Activated CD8-positive, alpha-beta memory T cell treated with anti-CD3 and anti-CD28 coated beads, Interleukin-2, amount 50 U/mL, for 48 hours (primary cell): Measurements from ENCODE around the gene NPY5R.

Experiments
- DNase-seq: peaks from one replicate; pipeline ENCODE4 v3.0.0-alpha.2; 2020

The NPY5R gene

GRCh38 chr4:163385466-163385865 lies 41.8 kb downstream of the NPY5R start:
- DNase-seq, result no peak

GRCh38 chr4:163391756-163392155 lies 48.1 kb downstream of the NPY5R start:
- no peak for DNase-seq

DNA sequence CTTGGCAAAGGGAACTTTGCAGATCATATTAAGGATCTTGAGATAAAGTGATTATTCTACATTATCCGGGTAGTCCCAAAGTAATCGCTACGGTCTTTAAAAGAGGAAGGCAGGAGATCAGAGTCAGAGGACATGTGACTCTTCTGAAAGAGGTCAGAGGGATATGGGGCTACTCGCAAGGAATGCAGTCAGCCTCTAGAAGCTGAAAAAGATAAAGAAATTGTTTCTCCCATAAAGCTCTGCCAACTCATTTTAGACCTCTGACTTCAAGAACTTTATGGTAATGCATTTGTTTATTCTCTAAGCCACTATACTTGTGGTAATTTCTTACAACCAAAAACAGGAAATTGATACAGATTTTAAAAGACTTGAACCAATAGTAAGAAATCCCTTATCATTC lies 48.6 kb downstream of the NPY5R start:
- no peak for DNase-seq

GRCh38 chr4:163393471-163393870 lies 49.8 kb downstream of the NPY5R start:
- no peak for DNase-seq

- DNase-seq, result no peak
Observed at GRCh38 chr4:163395055-163395454, 51.4 kb downstream of the NPY5R start.

GRCh38 chr4:163395758-163396157 lies 52.1 kb downstream of the NPY5R start:
- no peak for DNase-seq

GRCh38 chr4:163398238-163398637 lies 54.5 kb downstream of the NPY5R start:
- no peak for DNase-seq

GRCh38 chr4:163400911-163401310 lies 57.2 kb downstream of the NPY5R start:
- no peak for DNase-seq
